GM20000 (cell line): ENCODE measurements around the gene BCAR1.

ENCODE experiments used
- DNase-seq: peaks from one replicate; pipeline ENCODE4 v3.0.0; 2012; ENCODE audit warnings: low spot score
- TF ChIP-seq, protein P1 (sequence below): IDR thresholded peaks from 2 replicates; pipeline ENCODE4 v1.5.1; 2012; ENCODE audit warnings: mild to moderate bottlenecking, control low read depth; ENCODE audit errors: extremely low read depth, missing control alignments

BCAR1 gene

DNA sequence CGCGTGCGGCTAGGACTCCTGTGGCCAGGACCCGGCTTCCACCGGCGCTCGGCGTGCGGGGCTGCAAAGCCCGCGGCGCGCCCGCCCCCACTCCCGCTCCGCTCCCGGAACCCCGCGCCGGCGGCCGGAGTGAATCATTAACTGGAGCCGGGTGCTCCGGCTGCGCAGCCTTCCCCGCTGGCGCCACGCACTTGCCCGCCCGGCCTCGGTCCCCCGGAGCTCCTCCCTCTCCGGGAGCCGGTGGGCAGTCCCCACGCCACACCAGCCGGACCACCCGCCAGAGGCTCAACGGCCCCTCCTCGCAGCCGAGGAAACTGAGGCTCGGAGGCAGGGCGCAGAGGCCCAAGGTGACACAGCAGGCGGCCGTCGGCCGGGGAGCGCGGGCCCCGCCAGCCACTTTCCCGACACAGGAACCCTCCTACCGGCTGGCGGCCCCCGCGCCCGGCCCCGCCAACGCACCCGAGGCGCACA is 580 bp downstream of the BCAR1 start:
- TF ChIP-seq, protein P1, sequence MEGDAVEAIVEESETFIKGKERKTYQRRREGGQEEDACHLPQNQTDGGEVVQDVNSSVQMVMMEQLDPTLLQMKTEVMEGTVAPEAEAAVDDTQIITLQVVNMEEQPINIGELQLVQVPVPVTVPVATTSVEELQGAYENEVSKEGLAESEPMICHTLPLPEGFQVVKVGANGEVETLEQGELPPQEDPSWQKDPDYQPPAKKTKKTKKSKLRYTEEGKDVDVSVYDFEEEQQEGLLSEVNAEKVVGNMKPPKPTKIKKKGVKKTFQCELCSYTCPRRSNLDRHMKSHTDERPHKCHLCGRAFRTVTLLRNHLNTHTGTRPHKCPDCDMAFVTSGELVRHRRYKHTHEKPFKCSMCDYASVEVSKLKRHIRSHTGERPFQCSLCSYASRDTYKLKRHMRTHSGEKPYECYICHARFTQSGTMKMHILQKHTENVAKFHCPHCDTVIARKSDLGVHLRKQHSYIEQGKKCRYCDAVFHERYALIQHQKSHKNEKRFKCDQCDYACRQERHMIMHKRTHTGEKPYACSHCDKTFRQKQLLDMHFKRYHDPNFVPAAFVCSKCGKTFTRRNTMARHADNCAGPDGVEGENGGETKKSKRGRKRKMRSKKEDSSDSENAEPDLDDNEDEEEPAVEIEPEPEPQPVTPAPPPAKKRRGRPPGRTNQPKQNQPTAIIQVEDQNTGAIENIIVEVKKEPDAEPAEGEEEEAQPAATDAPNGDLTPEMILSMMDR = no peak
- peak; percentile 86 for DNase-seq

DNA sequence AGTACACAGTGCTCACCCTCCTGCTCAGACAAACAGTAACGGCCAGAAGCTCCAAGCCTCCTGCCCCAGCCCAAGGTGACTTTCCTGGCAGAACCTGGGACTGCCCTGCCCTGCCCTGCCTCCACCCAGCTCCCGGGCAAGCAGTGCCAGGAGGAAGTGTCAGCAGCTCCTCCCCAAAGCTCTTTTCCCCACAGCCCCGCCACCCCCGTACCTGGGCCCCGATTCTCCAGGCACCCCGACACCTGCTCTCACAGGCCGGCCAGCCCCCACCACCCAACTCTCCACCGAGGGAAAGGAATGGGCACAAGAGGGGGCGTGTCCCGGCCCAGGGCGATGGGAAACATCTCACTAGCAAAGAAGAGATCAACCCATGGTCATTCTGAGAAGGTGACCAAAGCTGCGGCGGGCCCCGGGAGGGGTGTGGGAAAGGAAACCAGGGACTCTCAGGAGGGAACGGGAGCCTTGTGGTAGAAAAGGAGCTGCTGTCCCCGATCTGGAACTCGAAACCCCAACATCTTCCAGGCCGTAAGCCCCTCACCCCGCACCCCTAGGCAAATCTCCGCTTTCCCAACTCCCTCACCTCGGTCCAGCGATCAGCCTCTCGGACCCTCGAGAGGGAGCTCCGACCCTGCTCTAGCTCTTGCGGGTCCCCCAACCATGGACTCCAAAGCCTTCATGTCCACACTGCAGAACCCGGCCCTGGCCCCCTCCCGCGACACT is 1.2 kb downstream of the BCAR1 start:
- no peak for DNase-seq
- TF ChIP-seq, protein P1 = no peak

DNA sequence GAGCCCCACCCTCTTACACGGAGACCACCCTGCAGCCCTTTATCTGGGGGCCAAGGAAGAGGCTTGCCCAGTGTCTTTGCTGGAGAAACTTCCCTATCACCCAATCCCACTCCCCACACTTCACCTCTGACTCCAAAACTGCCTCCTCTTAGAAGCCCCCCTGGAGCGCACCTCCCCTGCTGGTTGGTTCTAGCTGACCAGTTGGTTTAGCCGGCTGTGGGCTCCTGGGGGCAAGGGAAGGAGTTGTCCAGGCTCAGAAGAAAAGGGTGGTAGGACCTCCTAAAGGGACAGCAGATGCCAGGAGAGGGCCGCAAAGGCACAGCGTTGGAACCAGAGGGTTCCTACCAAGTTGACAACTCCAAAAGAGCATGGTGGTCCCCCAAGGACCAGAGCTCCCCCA is 2.0 kb downstream of the BCAR1 start:
- TF ChIP-seq, protein P1 = no peak
- DNase-seq = no peak

DNA sequence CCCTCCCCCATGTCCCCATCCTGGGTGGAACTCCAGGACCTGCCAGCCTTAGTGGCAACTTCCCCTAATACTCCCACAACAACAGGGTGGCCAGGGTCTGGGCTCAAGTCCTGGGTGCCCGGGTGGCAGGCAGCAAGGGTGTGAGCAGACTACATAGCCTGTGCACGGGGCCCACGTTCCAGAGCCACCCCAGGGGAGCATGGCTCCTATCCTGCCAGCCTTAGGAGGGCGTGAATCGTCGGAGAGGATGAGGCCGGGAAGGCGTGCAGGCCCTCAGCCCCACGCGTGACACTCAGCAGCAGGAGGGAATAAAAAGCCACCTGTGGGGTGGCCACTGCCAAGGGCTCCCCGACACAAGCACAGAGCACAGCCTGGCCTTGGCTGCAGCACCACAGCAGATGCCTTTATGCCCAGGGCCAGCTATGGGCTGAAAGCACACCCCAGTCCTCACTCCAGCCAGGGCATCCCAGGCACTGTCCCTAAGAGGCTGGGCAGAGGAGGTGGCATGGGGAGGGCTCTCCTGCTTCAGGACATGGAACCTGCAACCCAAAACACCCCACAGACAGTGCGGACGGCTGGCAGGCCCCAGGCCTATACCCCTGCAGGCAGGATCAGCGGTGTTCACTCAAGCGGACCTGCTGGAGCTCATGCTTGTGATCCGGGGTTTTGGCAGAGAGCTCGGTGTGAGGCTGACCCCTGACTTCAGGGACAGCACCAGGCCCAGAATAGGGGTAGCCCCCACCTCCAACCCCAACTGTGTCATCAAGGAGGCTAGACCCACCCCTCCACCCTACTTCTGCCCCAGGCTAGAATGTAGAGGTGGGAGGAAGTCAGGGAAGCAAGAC is 2.7 kb downstream of the BCAR1 start:
- TF ChIP-seq, protein P1 = no peak
- DNase-seq = no peak

DNA sequence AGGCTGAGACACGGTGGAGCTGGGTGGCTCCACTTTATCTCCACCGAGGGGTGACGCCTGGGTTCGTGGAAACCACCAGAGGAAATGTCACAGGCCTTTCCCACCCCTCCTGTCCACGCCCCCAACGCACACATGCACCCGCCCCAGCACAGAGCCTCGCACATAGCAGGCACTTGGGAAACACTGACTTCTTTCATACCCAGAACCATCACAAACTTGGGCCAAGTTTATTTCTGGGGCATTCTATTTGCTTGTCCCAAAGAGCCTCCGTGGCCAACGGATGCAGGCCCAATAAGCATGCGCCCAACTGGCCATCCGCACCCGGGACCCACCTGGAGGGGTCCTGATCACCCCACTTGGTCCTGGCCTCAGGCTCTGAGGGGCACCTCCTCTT is 3.3 kb downstream of the BCAR1 start:
- DNase-seq = no peak

DNA sequence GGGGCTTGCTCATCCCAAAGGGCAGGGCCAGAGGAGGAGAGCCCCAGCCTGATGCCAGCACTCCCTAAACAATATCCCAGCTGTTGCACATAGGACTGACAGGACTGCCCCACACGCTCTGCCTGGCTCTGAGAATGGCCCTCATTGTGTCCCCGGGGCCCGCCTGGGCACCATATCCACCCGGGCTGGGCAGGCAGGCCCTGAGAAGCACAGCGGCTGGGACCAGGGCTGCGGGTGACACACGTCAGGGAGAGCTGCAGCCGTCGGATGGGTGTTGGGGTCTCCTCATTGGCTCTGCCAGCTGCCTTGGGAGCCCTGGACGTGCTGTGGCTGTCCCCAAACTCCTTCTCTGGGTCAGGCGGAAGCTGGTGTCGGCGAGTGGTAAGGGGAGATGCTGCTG is 4.2 kb downstream of the BCAR1 start:
- DNase-seq = no peak
- TF ChIP-seq, protein P1 = no peak

More for the DNA sequence above, 3.3 kb downstream of the BCAR1 start:
- TF ChIP-seq, protein P1 = no peak
